Measurements from ENCODE around the gene TMEM132C.

Gene TMEM132C

GRCh38 chr12:128702371-128702770 is 435.4 kb downstream of the TMEM132C start:
- FAIRE-seq = no peak
- no peak for DNase-seq (ENCODE audit: low spot score)

GRCh38 chr12:128705140-128705539 is 438.2 kb downstream of the TMEM132C start:
- FAIRE-seq = no peak

DNA sequence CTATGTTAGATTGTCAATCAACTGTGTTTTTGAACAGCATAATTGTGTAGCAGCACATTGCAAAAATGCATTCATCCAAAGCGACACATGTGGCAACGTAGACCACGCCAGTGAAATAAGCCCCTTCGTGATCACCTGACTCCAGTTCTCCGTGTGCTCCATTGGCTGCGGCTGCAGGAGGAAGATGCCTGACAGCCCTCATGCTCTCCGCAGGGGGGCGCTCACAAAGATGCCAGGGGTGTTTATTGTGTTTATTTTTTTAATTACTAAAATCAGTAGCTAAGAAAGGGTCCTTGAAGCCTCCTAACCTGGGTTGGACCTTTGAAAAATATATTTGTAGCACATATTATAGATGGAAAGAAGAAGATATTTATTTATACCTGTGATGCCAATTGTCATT is 440.5 kb downstream of the TMEM132C start:
- FAIRE-seq = no peak
- no peak for DNase-seq (ENCODE audit: low spot score)

More at GRCh38 chr12:128705140-128705539, 438.2 kb downstream of the TMEM132C start:
- DNase-seq (ENCODE audit: low spot score) = no peak

DNA sequence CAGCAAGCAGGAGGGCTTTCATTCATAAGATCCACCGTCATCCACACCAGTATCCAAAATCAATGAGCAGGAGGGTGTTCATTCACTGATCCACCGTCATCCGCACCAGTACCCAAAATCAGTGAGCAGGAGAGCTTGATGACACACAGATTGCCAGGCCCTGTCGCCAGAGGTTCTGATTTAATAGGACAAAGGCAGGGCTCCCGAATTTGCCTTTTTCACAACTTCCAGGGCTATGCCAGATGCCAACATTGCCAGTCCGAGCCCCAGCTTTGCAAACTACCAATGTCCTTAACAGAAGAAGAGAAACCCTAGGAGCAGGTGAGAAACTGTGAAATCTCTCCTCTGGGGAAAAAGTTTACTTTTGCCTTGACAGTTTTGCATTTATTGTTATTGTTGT is 441.8 kb downstream of the TMEM132C start:
- FAIRE-seq = no peak
- DNase-seq (ENCODE audit: low spot score) = no peak

DNA sequence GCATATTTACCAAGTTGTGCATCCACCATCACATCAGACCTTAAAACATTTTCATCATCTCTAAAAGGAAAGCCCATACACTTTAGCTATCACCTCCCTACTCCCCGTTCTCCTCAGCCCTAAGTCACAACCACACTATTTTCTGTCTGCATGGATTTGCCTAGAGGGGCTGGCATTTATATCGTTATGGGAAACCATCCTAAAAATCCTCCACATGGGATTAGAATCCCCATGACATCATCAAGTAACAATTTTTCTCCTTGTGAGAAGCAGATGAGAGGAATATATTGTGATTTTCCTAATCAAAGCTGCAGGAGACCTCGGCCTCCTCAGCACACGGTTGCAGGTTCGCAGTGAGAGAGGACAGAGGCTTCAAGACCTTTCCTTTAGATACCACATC is 442.7 kb downstream of the TMEM132C start:
- no peak for FAIRE-seq
- no peak for DNase-seq (ENCODE audit: low spot score)

DNA sequence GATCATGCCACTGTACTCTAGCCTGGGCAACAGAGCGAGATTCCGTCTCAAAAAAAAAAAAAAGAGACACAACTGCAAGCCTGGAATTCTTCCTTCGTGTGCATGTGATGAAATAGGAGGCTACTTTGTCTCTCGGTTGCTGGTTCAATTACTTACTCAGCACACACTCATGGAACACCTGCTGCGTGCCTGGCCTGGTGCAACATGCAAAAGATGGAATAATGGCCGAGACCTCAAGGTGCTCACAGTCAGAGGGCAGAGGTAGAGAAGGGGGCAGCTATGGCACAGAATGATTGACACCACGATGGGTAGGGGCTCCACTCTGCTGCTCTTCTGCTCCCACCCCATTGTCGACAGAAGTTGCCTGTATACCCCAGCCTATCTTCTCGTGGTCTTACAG is 444.5 kb downstream of the TMEM132C start:
- DNase-seq (ENCODE audit: low spot score) (no peak), FAIRE-seq (no peak)

- FAIRE-seq (no peak), DNase-seq (ENCODE audit: low spot score) (no peak)
These were observed 445.7 kb downstream of the TMEM132C start for GRCh38 chr12:128712622-128713021.

DNA sequence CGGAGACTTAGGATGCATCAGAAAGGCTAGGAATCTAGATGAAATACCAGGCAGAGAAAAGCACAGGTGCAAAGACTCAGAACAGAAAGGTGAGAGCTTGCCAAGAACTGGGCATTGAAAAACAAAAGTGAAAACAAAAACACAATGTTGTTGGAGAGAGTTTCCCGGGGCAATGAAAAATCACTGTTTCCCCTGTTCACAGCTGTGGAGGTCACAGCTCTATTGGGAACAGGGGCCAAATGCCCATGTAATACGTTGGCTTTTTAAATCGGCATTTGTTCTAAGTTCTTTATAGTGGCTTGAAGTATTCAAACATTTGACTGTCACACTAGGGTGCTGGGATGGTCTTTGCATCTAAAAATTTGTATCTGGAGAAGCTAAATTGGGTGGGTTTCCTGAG is 448.5 kb downstream of the TMEM132C start:
- no peak for FAIRE-seq

DNA sequence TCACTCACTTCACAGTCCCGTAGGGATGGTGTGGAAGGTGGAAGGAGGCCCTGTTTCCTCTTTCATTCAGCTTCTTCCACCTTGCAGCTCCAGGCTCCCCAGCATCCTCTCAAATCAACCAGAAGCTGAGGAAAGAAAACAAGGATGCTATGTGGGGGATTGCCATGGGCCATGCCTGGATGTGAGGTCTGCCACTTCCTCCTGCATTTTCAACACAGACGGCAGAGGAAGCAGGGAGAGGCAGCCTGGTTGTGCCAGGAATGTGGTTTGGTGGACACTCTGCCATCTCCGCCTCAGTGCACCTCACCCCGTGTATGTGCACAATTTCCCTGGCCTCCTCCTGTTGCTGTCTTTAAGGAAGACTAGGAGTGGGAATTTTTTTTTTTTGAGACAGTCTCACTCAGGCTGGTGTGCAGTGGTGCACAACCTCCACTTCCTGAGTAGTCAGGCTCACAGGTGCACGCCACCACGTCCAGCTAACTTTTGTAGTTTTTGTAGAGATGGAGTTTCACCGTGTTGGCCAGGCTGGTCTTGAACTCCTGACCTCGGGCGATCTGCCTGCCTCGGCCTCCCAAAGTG is 457.6 kb downstream of the TMEM132C start:
- no peak for DNase-seq (ENCODE audit: low spot score)
- no peak for FAIRE-seq

More for the DNA sequence above, 448.5 kb downstream of the TMEM132C start:
- DNase-seq (ENCODE audit: low spot score) = no peak

DNA sequence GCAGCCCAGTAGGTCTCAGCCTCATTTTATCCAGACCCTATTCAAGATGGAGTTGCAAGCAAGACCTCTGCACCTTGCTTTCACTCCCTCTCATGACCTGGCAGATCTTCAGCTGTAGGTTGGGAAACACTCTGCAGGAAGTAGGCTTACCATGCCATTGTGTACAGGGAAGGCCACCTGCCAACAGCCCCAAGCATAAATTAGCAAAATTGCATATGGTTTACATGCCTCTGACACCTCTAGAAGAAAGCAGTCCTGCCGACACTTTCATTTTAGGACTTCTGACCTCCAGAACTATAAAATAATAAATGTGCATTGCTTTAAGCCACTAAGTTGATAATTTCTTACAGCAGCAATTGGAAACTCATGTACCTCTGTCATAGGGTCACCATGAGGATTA is 459.9 kb downstream of the TMEM132C start:
- DNase-seq (ENCODE audit: low spot score) = no peak
- FAIRE-seq = no peak

- DNase-seq (ENCODE audit: low spot score) (peak; percentile 20), FAIRE-seq (no peak)
These were observed 460.5 kb downstream of the TMEM132C start for GRCh38 chr12:128727461-128727860.

- DNase-seq (ENCODE audit: low spot score) = peak; percentile 60
- FAIRE-seq = peak; percentile 46
These were observed 461.0 kb downstream of the TMEM132C start for GRCh38 chr12:128727999-128728398.

DNA sequence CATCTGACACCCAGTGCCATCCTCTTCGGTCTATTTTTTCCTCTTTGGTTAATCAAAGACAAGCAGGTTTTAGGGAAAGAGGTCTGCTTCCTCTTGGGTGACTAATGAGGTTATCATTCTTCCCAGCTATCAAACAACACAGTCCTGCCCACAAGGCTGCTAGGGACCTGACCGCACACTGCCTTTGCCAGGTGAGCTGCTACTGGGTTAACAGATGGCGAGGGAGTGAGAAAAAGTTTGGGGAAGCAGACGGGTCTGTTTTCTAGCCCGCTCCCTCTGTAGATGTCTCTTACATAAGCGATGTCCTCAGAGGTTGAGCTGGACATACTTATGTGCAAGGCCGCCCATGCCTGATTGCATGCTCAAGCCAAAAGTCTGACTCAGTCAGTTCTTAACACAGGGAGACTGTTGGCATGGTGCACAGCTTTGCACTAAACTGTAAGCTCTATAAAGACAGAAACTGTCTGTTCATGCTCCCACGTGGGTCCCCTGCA is 462.7 kb downstream of the TMEM132C start:
- DNase-seq (ENCODE audit: low spot score) (peak; percentile 67), FAIRE-seq (no peak)

GRCh38 chr12:128734371-128734770 is 467.4 kb downstream of the TMEM132C start:
- FAIRE-seq = no peak
- DNase-seq (ENCODE audit: low spot score) = no peak

- FAIRE-seq = no peak
- DNase-seq (ENCODE audit: low spot score) = no peak
These were observed 470.5 kb downstream of the TMEM132C start for GRCh38 chr12:128737292-128737966.

DNA sequence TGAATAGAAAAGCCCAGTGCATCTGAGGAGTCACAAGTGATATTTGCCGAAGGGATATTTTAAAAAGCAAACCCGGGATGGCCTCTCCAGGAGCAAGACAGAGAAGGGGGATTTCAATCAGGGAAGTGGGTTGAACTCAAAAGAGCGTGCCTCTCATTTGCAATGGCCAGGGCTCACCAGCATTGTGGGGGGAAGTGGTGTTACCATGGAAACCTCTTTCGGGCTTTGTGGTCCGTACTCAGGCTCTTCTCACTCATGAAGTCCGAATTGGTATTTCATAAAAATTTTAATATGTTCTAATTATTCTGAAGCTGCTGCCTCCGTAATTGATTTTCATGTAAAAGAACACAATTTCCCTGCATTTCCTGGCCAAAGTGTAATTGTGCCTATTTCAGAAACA is 476.9 kb downstream of the TMEM132C start:
- FAIRE-seq (no peak), DNase-seq (ENCODE audit: low spot score) (no peak)

GRCh38 chr12:128745772-128746689 is 479.1 kb downstream of the TMEM132C start:
- DNase-seq (ENCODE audit: low spot score) (no peak), FAIRE-seq (no peak)

- DNase-seq (ENCODE audit: low spot score) (no peak), FAIRE-seq (no peak)
These were observed 480.5 kb downstream of the TMEM132C start for GRCh38 chr12:128747441-128747840.

DNA sequence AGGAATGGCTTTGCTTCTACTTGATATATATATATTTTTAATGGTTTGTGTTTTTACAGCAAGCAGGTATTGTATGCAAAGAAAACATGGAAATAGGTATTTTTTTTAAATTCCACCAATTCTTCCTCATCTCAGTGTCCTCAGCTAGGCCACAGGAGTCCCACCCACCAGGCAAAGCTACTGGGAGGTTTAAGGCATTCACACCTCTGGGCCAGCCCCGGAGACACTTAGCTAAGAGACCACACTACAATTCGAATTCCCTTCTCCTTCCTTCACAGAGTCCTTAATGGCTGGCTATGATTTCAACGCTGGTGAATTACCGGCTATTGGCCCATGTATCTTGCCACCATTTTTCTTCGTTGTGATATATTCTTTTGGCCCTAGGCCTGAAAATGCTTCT is 485.4 kb downstream of the TMEM132C start:
- DNase-seq (ENCODE audit: low spot score) (no peak), FAIRE-seq (no peak)

- no peak for DNase-seq (ENCODE audit: low spot score)
- no peak for FAIRE-seq
These were observed 486.5 kb downstream of the TMEM132C start for GRCh38 chr12:128753438-128753837.

DNA sequence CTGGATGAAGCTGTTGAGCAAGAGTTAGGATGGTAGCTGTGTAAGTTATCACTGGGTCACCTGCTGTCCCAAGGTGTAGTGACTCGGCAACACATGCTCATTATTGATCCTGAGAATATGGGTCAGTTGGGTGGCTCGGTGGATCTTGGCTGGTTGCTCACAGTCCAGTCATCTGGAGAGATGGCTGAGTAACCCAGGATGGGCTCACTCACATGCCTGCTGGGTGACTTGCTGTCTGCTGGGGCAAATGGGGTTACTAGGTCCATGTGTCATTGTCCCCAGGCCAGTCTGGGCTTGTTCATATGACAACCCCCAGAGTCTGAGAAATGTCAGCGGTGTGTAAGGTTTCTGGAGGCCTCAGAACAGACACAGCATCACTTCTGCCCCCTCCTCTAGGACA is 487.3 kb downstream of the TMEM132C start:
- no peak for DNase-seq (ENCODE audit: low spot score)

DNA sequence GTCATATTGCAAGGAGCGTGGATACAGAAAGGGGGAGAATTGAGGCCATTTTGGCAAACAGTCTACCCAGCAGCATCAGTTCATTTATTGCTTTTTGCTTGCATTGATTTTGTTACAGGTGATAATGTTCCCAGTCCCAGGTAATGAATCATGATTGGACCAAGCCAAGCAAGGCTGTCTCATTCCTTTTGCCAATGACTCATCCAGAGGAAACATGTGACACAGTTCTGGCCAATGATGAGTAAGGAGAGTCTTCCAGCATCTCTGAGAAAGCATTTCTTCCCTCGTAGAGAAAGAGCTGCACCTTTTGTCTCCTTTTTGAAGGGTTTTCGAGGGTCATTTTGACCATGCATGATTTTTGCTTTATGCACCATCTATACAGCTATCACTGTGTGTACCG is 488.6 kb downstream of the TMEM132C start:
- DNase-seq (ENCODE audit: low spot score) (no peak), FAIRE-seq (no peak)

More for the DNA sequence above, 487.3 kb downstream of the TMEM132C start:
- no peak for FAIRE-seq
